GM19023 (cell line): ENCODE data around the gene TMEM117.
"Not testable (repeated sequence)": the region's sequence is repeated elsewhere in the genome, so short reads cannot be mapped to it uniquely, and the experiment has no call there.

Source experiments
- ATAC-seq: cut with Tn5 transposase; IDR thresholded peaks from one replicate; pipeline ENCODE4 v1.9.1; 2021; ENCODE audit warnings: mild to moderate bottlenecking, moderate library complexity; ENCODE audit not compliant: unreplicated experiment

TMEM117 gene

DNA sequence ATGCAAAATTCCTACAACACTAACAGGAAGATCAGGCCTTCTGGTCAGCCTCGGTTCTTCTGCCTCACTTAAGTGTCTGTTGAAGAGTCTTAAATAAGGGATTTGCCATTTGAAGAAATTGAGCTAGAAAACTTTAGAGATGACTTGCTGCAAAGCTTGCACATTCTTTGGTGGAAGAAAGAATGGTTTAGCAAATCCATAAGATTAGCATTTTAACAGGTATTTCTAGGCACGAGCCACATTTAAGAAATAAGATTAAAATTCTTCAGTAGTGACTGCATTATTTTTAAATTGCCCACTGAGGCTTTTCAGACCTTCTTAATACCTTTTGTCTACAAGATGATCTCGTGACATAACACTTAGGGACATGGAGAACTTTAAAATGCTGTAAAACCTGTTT, 327.1 kb downstream of the TMEM117 start:
- ATAC-seq = no peak

GRCh38 chr12:44174053-44174452, 338.2 kb downstream of the TMEM117 start:
- no peak for ATAC-seq

- ATAC-seq = no peak
Measured at GRCh38 chr12:44184499-44185206, 348.8 kb downstream of the TMEM117 start.

GRCh38 chr12:44193281-44193680, 357.4 kb downstream of the TMEM117 start:
- ATAC-seq = peak; percentile 99

- ATAC-seq = not testable (repeated sequence)
Measured at GRCh38 chr12:44195719-44196118, 359.8 kb downstream of the TMEM117 start.

GRCh38 chr12:44206045-44206444, 370.2 kb downstream of the TMEM117 start:
- ATAC-seq = no peak

DNA sequence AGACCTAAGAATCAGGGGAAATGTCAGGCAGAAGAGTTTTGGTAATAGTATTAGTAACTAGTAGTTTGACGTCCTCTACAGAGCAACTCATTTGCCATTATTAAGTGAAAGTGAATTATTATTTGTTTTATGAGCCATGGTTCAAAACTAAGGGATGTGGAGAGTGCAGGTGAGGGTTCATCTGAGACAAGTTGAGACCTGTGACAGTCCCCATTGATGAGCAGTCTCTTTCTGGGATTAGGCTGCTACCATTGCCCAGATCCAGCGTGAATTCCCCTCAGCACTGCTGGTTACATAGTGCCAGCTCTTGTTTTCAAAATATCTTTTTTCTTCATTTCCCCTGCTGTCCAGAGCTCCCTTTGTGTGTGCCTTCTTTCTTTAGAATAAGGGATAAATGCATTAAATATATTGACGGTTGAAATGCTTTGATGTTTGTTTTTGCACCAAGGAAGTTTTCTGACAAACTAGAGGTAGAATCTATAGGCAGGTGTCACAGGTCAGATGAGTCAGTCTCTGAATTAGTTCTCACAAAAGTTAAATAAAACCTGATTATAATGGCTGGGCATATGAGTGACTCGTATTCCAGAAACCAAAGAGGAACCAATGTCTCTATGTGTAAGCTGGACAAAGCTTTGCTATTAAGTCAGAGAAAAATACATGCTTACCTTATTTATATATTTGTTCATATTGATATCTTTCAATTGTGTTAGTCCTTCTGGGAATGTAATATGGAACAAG, 381.4 kb downstream of the TMEM117 start:
- no peak for ATAC-seq

GRCh38 chr12:44223736-44224135, 387.9 kb downstream of the TMEM117 start:
- no peak for ATAC-seq

DNA sequence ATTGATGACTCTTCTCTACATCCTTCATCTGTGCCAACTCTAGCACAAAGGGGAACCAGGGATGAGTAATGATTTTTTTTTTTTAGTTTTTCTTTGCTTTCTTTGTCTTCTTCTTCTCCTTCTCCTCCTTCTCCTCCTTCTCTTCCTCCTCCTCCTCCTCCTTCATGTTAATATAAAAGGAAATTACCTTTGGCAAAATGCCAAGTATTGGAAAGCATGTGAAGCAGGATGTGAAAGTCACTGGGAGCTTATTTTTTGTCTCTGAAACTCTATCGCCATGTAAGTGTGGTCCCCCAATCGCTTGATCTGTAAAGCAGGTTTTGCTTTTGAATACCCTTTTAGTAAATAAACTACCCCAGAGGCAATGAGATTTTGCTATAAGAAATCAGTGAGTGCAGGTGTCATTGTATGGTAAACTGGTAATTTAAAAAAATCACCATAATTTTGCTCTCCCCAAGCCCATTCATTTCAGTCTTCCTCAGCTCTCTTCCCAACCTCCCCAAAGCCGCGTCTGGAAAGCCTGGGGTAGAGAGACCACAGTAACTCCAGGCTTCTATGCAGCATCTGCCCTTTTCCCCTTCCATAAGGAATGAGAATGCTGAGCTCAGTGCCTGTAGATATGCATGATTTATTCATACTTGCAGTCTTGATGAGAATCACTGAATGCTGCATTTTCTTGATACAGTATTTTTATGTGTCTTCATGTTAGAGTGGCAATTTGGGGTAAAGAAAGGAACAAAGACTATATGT, 388.7 kb downstream of the TMEM117 start:
- ATAC-seq = no peak

- no peak for ATAC-seq
Measured at GRCh38 chr12:44225149-44225510, 389.2 kb downstream of the TMEM117 start.

- no peak for ATAC-seq
Measured at GRCh38 chr12:44227616-44228015, 391.7 kb downstream of the TMEM117 start.

DNA sequence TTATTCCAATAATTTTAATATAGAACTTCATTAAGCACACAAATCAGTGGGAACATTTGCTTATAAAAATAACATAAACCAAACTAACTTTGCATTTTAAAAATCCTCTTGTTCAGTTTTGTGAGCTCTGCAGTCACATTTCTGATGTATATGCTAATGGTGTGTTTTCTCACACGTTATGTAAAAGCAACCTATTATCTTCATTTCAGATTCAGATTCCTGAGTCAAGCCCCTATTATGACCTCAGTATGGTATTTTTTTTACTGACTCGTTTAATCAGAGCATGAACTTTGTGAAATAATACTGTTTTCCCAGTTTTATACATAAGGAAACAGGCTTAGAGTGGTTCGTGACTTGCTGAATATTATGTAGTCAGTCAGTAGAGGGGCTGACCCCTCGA, 394.0 kb downstream of the TMEM117 start:
- no peak for ATAC-seq

DNA sequence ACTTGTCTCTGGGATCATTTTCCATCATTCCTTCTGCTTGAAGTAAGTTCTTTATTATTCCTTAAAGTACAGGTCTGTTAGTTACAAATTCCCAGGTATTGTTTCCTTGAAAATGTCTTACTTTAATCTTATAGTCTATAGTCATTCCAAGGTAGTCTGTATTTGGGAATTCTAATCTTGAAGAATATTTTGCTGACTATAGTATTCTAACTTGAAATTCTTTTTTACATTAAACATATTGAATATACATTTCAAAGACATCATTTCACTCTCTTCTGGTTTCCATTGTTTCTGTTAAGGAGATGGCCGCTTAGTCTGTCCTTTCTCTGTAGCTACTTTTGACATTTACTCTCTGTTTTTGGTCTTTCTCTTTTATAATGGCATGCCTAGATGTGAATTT, 399.8 kb downstream of the TMEM117 start:
- no peak for ATAC-seq

DNA sequence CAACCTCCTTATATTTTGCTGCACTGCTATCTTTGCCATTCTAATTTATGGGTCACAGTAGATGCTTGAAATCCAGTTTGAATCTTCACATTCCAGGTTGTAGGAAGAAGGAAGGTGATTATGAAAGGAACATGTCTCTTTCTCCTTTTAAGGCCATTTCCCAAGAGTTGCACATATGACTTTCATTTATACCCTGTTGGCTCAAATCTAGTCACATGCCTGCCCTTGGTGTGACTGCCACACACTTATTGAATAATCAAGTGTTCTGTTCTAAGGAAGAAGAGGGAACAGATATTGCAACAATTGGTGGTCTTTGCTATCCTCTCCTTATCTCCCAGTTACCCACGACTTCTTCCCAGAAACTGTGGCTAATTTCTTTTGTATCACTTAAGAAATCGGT, 404.3 kb downstream of the TMEM117 start:
- ATAC-seq = no peak

- ATAC-seq = no peak
Measured at GRCh38 chr12:44245932-44246331, 410.1 kb downstream of the TMEM117 start.

DNA sequence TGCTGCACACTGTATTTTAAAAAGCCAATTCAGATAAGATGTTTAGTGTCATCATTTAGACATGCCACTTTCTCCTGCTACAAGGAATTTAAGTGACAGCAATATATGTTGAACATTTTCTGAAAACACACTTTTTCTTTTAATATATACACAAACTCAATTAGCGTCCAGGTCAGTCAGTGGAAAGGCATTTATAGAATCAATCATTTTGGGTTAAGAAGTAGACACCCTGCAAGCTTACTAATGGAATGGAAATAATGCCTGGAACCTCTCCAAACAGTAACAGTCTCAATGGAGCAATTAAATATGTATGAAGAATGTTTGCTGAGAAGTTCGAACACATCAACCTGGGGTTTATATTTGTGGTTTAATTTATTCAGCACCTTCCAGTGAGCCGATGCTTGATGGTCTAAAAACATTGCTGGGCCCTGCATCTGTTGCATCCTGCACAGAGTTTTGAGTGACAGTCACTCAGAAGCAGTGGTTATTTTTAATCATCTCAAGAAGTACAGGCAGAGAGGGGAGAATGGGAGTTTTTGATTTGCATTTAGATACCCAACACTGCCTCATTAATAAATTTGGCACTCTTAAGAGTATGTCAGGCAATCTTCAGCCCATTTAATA, 410.7 kb downstream of the TMEM117 start:
- no peak for ATAC-seq

DNA sequence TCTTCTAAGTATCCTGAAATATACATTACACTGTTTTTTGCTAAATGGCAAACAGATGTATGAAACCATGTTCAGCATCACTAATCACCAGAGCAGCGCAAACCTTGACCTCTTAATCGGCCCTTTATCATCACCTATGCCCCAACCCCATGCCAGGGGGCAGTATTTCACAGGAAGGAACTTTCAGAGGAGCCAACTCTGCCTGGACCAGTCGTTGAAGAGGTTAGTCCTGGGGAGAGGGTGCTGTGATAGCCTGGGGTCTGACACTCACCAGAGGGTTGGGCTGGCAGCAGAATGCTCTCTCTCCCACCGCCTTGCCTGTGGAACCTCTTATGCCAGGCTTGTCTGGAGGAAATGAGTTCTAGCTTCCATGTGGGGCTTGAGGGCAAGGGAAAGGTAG, 411.7 kb downstream of the TMEM117 start:
- ATAC-seq = no peak

GRCh38 chr12:44248436-44248835, 412.6 kb downstream of the TMEM117 start:
- no peak for ATAC-seq

DNA sequence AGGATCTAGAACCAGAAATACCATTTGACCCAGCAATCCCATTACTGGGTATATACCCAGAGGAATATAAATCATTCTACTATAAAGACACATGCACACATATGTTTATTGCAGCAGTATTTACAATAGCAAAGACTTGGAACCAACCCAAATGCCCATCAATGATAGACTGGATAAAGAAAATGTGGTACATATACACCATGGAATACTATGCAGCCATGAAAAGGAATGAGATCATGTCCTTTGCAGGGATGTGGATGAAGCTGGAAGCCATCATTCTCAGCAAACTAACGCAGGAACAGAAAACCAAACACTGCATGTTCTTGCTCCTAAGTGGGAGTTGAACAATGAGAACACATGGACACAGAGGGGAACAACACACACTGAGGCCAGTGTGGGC, 414.6 kb downstream of the TMEM117 start:
- ATAC-seq = not testable (repeated sequence)

DNA sequence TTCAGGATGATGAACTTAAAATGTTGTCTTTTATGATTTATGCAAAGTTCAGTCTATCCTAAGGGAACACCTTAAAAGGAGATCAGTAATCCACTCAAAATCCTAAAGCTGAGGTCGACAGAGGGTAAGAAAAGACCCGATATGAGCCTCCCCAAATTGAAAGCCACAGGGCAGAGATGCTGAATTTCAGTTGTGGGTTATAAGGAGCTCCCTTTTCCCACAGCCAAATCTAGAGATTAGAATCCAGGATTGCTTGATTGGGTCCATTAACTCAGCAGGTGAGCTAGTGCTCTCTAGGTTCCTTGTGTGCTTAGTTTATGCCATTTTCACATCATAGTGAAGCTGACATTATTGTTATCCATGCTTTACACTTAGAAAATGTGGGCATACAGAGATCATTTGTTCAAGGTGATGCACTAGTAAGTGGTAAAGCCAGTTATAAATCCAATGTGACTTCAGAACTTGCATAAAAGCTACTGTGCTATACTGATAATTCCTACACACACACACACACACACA, 417.5 kb downstream of the TMEM117 start:
- no peak for ATAC-seq

GRCh38 chr12:44258246-44258645, 422.4 kb downstream of the TMEM117 start:
- ATAC-seq = no peak
